Measurements from ENCODE around the gene IRAK2.

The IRAK2 gene

GRCh38 chr3:10228248-10228950 is 63.7 kb downstream of the IRAK2 start:
- DNase-seq = no peak

GRCh38 chr3:10229576-10229975 is 64.9 kb downstream of the IRAK2 start:
- no peak for DNase-seq

DNA sequence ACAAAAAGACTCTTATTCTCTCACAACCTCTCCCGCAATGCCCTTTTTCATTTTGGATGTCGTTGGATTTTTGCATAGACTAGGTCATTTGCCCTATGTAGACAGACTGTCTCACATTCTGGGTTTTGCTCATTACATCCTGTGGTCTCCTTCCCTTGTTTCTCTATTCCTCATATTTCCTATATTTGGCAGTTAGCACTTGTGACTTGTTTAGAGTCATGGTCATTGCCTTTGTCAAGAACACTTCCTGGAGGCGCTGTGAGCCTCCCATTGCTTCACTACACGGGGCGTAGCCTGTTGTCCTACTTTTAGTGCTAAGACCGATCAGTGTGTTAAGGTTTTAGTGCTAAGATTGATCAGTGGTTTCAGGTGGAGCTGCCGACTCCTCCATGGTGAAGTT is 67.4 kb downstream of the IRAK2 start:
- DNase-seq = no peak

GRCh38 chr3:10233988-10234387 is 69.3 kb downstream of the IRAK2 start:
- DNase-seq = no peak

DNA sequence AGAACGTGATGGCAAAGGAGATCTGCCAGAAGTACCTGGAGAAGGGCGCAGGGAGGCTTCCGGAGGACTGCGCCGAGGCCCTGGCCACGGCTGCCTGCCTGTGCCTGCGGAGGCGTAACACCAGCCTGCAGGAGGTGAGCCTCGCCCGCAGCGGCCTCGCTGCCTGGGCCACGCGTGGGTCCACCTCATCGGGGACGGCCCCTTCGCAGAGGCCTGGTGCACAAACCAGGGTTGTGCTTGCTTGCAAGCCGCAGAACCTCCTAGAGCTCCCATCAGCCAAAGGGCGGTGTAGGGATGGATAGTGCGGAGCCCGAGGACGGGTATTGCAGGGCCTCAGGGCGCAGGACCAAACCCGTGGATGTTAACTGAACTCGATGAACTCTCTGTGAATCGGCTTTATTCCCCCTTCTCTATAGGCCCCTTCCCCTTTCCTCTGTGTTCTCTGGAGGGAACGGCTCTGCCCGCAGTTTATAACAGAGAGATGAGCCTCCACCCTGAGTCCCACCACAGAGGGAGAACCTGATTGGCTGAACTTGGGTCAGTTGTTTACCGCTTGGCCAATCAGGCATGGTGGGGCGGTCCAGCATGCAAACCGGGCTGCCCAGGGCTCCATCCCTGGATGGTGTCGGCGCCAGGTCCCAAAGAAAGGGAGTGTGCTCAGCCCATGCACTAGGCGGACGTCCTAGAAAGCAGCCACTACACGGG is 70.0 kb downstream of the IRAK2 start:
- no peak for DNase-seq

- no peak for DNase-seq
Observed at GRCh38 chr3:10235551-10235950, 70.8 kb downstream of the IRAK2 start.

- DNase-seq = no peak
Observed at GRCh38 chr3:10238345-10239183, 73.8 kb downstream of the IRAK2 start.

- no peak for DNase-seq
Observed at GRCh38 chr3:10240799-10241198, 76.1 kb downstream of the IRAK2 start.

GRCh38 chr3:10242182-10243065 is 77.7 kb downstream of the IRAK2 start:
- DNase-seq = no peak

- no peak for DNase-seq
Observed at GRCh38 chr3:10244009-10244408, 79.3 kb downstream of the IRAK2 start.

GRCh38 chr3:10245081-10245712 is 80.5 kb downstream of the IRAK2 start:
- DNase-seq = no peak

GRCh38 chr3:10247679-10248183 is 83.0 kb downstream of the IRAK2 start:
- no peak for DNase-seq

DNA sequence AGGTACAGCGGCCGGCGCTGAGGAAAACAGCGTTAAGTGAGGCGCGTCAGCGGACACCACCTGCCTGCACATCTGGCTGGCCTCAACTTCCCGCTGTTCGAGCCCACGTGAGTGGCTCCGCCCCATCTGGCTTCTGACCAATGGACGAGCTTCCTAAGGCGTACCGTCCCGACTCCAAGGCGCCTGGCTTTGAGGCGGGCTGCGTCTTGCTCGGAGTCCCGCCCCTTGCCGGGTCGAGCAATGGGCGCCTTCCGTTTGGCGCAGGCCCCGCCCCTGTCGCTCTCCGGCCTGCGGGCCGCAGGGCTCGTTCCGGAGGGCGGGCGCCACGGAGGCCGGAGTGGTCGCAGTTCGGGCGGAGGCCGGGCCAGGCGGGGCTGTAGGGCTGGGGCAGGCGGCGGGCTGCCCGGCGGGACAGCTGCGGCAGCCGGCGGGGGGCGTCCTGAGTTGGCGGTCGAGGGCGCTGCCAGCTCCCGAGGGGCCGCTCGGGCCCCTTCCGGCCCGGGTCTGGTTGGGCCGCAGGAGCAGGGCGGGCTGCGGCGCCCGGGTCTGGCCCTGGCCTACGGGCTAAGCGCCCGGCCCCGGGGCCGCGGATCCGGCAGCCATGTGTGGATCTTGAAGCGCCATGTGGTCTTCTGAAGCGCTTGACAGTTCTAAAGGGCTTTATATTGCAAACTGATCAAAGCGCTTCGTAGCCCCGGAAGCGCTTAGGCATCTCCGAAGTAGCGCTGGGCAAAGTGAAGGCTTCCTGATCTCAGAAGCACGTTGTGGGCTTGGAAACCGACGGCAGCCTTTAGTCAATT is 83.7 kb downstream of the IRAK2 start, which contains the start of gene TATDN2:
Gene TATDN2 (plus strand): TSS at position 276 of the 800 bp plus-strand sequence. CDS start 742 bp downstream, outside the sequence.
- DNase-seq = peak; percentile 78

DNA sequence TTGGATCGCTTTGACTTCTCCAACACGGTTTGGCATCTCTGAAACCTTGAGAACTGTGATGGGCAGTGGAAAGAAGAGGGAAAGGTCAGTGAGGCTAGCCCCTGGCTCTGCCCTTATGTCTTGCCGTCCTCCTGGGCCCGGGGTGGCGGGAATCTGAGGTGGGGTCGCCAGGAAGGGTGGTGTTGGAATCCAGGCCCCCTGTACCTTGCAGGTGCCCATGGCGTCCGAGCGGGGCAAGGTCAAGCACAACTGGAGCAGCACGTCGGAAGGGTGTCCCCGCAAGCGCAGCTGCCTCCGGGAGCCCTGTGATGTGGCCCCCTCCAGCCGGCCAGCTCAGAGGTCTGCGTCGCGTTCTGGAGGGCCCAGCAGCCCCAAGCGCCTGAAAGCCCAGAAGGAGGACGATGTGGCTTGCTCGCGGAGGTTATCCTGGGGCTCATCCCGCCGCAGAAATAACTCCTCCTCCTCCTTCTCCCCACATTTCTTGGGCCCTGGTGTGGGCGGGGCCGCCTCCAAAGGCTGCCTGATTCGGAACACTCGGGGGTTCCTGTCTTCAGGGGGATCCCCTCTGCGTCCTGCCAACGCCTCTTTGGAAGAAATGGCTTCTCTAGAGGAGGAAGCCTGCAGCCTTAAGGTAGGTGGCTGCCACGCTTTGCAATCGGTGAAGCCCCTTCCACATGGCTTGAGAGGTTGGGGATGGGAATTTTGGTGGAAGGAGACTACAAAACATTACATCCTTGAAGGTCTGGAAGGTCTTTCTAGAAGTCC is 84.4 kb downstream of the IRAK2 start:
- DNase-seq = no peak

- DNase-seq = no peak
Observed at GRCh38 chr3:10249833-10250232, 85.1 kb downstream of the IRAK2 start.

GRCh38 chr3:10251006-10251405 is 86.3 kb downstream of the IRAK2 start:
- peak; percentile 53 for DNase-seq

GRCh38 chr3:10253731-10254130 is 89.0 kb downstream of the IRAK2 start:
- DNase-seq = no peak

DNA sequence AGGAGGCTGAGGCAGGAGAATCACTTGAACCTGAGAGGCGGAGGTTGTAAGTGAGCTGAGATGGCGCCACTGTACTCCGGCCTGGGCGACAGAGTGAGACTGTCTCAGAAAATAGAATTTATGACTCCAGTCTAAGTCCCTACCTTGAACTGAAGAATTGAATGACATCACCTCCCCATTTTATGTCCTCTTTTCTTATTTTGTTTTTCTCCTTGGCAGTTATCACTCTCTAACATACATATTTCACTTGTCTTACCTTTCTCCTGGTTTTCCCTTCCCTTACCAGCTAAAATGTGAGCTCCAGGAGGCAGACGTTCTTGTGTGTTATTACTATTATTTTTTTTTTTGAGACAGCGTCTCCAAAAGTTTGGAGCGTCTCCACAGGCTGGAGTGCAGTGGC is 91.1 kb downstream of the IRAK2 start:
- DNase-seq = no peak

GRCh38 chr3:10259036-10259435 is 94.3 kb downstream of the IRAK2 start:
- DNase-seq = no peak

DNA sequence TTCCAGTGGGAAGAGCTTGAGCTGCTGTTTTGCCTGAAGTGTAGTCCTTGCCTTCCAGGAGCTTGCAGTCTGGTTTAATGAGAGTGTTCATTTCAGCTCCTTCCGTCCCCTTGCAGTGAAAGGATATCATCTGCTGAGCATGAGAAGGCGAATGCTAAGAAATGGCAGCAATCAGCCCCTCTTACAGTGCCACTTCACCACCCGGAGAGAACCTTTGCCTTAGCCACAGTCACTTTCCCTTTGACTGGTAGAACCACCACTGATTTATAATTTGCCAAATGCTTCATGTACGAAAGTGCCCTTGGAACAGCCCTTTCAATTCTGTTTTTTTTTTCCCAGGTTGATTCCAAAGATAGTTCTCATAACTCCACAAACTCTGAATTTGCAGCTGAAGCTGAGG is 95.1 kb downstream of the IRAK2 start:
- DNase-seq = no peak
